Measurements from ENCODE around the gene FETUB. TPM values are rescaled to one million over a fixed set of nuclear protein-coding genes. Genes with fewer than 3 reads are reported as not detected.

FETUB gene
- total and polyA plus RNA-seq, 5 donors from 2014 or later: not detected

DNA sequence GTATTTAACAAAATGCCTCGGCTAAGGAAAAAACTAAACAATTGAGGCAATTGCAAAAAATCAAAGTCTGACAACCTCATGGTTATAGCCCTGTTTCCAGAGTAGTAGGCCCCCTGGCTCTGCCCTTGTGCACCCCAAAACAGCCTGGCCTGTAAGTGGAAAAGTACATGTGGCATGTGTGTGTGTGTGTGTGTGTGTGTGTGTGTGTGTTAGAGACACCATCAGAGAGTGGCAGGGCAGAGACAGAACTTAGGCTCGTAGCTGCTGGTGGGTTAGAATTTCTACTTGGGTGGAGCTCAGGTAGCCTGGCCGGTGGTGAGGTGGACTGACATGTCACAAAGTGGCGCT, 41.4 kb upstream of the FETUB start:
- no peaks in the 10 kb centered on the region for H3K27me3 ChIP-seq (ENCODE audit: control insufficient read depth, insufficient read depth, low read length)
- ATAC-seq (ENCODE audit: low read depth in 2 of 2) (no peak), DNase-seq (no peak)
- H3K27ac ChIP-seq (ENCODE audit: insufficient read depth, low read length, poor library complexity, severe bottlenecking): no peak overlapping the region
- no peaks in the 10 kb centered on the region for H3K4me1 Mint-ChIP-seq
- H3K9me3 Mint-ChIP-seq: peaks cover 0 to 2% (median 0%) of the 10 kb centered on the region in 7 donors
- peaks cover 6% of the 10 kb centered on the region for H3K27me3 Mint-ChIP-seq
- H3K4me1 ChIP-seq (ENCODE audit: control insufficient read depth, insufficient read depth, low read length, poor library complexity, severe bottlenecking): no peaks in the 10 kb centered on the region
- no peaks in the 10 kb centered on the region for H3K9me3 ChIP-seq (ENCODE audit: control insufficient read depth in 2 of 2, low read length in 2 of 2)
- no peak overlapping the region for H3K4me3 ChIP-seq (ENCODE audit: low read depth, low read length)
- no peak overlapping the region for H3K4me3 Mint-ChIP-seq
- no peaks in the 10 kb centered on the region for H3K36me3 ChIP-seq (ENCODE audit: control insufficient read depth, insufficient read depth, low read length)
- no peaks in the 10 kb centered on the region for H3K36me3 Mint-ChIP-seq
- H3K27ac Mint-ChIP-seq: no peak overlapping the region

DNA sequence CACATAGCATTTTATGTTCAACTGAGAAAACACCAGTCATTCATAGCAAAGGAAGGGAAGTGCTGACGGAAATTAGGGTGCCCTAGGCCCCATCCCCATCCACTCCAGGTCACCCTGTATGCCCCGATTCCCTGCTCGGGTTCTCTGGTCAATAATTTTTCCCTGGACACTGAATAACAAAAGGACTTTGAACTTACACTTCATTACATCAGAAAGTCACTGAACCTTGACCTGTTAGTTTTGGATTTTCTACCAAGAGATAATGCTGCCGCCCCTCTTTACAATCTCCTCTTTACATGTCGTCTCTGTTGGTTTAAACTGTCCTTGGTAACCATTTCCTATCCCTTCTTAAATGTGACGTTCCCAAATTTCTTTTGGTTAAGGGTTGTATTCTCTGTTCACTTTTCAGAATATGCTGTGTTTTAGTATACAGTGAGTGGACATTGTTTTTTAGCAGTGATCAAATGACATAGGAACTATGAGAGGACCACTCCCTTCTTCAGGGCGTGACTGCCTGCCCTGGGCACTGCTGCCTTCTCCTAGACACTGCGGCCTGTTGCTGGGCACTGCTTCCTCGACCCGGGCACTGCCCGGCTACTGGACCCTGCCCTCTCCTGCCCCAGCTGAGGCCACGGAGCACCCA, 40.9 kb upstream of the FETUB start:
- H3K27ac ChIP-seq (ENCODE audit: insufficient read depth, low read length, poor library complexity, severe bottlenecking): no peak overlapping the region
- H3K9me3 ChIP-seq (ENCODE audit: control insufficient read depth in 2 of 2, low read length in 2 of 2): no peaks in the 10 kb centered on the region
- Mint-ChIP-seq H3K27me3 (peaks cover 6% of the 10 kb centered on the region), H3K4me3 (no peak overlapping the region), H3K27ac (no peak overlapping the region), H3K36me3 (no peaks in the 10 kb centered on the region), H3K4me1 (no peaks in the 10 kb centered on the region), H3K9me3 (peaks cover 0 to 2% (median 0%) of the 10 kb centered on the region in 7 donors)
- H3K27me3 ChIP-seq (ENCODE audit: control insufficient read depth, insufficient read depth, low read length): no peaks in the 10 kb centered on the region
- no peak for ATAC-seq (ENCODE audit: low read depth in 2 of 2)
- H3K36me3 ChIP-seq (ENCODE audit: control insufficient read depth, insufficient read depth, low read length): no peaks in the 10 kb centered on the region
- no peaks in the 10 kb centered on the region for H3K4me1 ChIP-seq (ENCODE audit: control insufficient read depth, insufficient read depth, low read length, poor library complexity, severe bottlenecking)
- DNase-seq: no peak
- no peak overlapping the region for H3K4me3 ChIP-seq (ENCODE audit: low read depth, low read length)

DNA sequence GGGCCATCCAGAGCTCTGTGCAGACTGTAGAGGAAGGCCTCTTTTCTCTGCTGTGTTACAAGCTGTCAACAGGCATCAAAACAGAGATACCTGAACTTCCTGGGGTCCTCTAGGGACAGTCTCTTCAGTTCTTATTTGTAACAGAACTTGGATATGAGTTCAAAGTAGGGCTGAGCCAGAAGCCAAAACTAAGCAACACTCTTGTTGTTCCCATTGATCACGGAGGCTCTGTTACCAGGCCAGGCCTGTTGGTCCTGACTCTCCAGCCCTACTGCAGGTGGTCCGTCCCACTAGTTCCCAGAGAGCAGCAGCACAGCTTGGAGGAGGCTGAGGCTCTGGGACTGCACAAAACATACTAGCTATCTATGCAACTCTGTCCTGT, 40.4 kb upstream of the FETUB start:
- no peaks in the 10 kb centered on the region for H3K9me3 ChIP-seq (ENCODE audit: control insufficient read depth in 2 of 2, low read length in 2 of 2)
- H3K27me3 ChIP-seq (ENCODE audit: control insufficient read depth, insufficient read depth, low read length): no peaks in the 10 kb centered on the region
- H3K4me1 Mint-ChIP-seq: no peaks in the 10 kb centered on the region
- no peaks in the 10 kb centered on the region for H3K36me3 Mint-ChIP-seq
- H3K9me3 Mint-ChIP-seq: peaks cover 0 to 2% (median 0%) of the 10 kb centered on the region in 7 donors
- no peaks in the 10 kb centered on the region for H3K36me3 ChIP-seq (ENCODE audit: control insufficient read depth, insufficient read depth, low read length)
- no peaks in the 10 kb centered on the region for H3K4me1 ChIP-seq (ENCODE audit: control insufficient read depth, insufficient read depth, low read length, poor library complexity, severe bottlenecking)
- ATAC-seq (ENCODE audit: low read depth in 2 of 2): no peak
- no peak overlapping the region for H3K27ac ChIP-seq (ENCODE audit: insufficient read depth, low read length, poor library complexity, severe bottlenecking)
- H3K27ac Mint-ChIP-seq: no peak overlapping the region
- H3K4me3 ChIP-seq (ENCODE audit: low read depth, low read length): no peak overlapping the region
- H3K27me3 Mint-ChIP-seq: peaks cover 6% of the 10 kb centered on the region
- no peak for DNase-seq
- H3K4me3 Mint-ChIP-seq: no peak overlapping the region

DNA sequence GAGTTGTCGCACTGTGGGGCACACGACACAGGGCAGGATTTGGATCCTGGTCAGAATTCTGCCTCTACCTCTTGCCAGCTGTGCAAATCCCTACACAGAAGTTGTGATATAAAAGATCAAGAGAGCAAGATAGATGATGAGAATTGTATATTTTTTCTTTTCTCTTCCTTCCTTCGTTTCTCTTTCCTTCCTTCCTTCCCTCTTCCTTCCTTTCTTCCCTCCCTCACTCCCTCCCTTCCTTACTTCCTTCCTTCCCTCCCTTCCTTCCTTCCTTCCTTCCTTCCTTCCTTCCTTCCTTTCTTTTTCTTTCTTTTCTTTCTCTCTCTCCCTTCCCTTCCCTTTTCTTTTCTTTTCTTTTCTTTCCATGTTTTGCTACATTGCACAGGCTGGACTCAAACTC, 39.3 kb upstream of the FETUB start:
- Histone ChIP-seq H3K4me3 (ENCODE audit: low read depth, low read length) (no peak overlapping the region), H3K27ac (ENCODE audit: insufficient read depth, low read length, poor library complexity, severe bottlenecking) (no peak overlapping the region), H3K36me3 (ENCODE audit: control insufficient read depth, insufficient read depth, low read length) (no peaks in the 10 kb centered on the region), H3K27me3 (ENCODE audit: control insufficient read depth, insufficient read depth, low read length) (no peaks in the 10 kb centered on the region), H3K4me1 (ENCODE audit: control insufficient read depth, insufficient read depth, low read length, poor library complexity, severe bottlenecking) (no peaks in the 10 kb centered on the region), H3K9me3 (ENCODE audit: control insufficient read depth in 2 of 2, low read length in 2 of 2) (no peaks in the 10 kb centered on the region)
- Mint-ChIP-seq H3K9me3 (peaks cover 0 to 2% (median 0%) of the 10 kb centered on the region in 7 donors), H3K4me1 (no peaks in the 10 kb centered on the region), H3K27ac (no peak overlapping the region), H3K36me3 (no peaks in the 10 kb centered on the region), H3K27me3 (peaks cover 6% of the 10 kb centered on the region), H3K4me3 (no peak overlapping the region)
- no peak for DNase-seq
- no peak for ATAC-seq (ENCODE audit: low read depth in 2 of 2)

DNA sequence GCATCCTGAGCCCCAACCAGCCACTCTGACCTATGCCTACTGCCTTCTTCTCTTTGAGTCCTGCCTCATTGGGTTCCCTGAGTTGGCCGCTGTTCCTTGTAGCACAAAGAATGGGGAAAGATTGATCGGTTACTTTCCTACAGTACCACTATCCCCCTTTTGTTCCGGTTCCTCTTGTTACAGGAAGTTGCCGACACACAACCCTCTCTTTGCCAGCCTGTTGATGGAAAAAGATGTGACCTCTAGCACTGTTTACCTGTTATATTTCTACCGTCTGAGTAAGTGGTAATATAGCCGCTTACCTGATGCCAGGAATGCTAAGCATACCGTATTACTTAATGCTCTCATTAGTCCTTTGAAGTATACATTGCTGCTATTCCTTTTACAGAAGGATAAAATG, 37.0 kb upstream of the FETUB start:
- no peaks in the 10 kb centered on the region for H3K4me1 Mint-ChIP-seq
- Histone ChIP-seq H3K9me3 (ENCODE audit: control insufficient read depth in 2 of 2, low read length in 2 of 2) (no peaks in the 10 kb centered on the region), H3K27ac (ENCODE audit: insufficient read depth, low read length, poor library complexity, severe bottlenecking) (no peak overlapping the region), H3K36me3 (ENCODE audit: control insufficient read depth, insufficient read depth, low read length) (no peaks in the 10 kb centered on the region), H3K4me1 (ENCODE audit: control insufficient read depth, insufficient read depth, low read length, poor library complexity, severe bottlenecking) (no peaks in the 10 kb centered on the region), H3K4me3 (ENCODE audit: low read depth, low read length) (no peak overlapping the region), H3K27me3 (ENCODE audit: control insufficient read depth, insufficient read depth, low read length) (no peaks in the 10 kb centered on the region)
- ATAC-seq (ENCODE audit: low read depth in 2 of 2): no peak
- peaks cover 0 to 2% (median 0%) of the 10 kb centered on the region in 7 donors for H3K9me3 Mint-ChIP-seq
- H3K36me3 Mint-ChIP-seq: no peaks in the 10 kb centered on the region
- no peak for DNase-seq
- H3K27me3 Mint-ChIP-seq: no peaks in the 10 kb centered on the region
- peak overlapping the region in 1 of 4 donors; percentile 23 for H3K4me3 Mint-ChIP-seq
- no peak overlapping the region for H3K27ac Mint-ChIP-seq

DNA sequence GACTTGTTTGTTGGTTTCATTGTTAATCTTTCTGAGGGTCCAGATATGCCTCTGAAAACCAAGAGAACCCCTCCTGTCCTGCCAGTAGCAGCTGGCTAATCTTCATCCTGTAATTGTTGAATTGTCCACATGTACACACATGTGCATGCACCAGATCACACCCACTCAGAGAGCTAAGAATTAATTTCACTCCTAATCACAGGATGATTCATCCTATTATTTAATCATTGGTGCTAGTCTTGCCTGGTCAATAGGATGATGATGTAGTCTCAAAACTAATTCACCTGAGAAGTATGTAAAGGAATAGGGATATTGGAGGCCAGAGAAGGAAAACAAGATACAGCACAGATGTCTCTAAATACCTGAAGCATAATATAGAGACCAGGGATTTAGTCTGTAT, 35.1 kb upstream of the FETUB start:
- H3K9me3 Mint-ChIP-seq: peaks cover 0 to 2% (median 0%) of the 10 kb centered on the region in 7 donors
- no peaks in the 10 kb centered on the region for H3K27me3 Mint-ChIP-seq
- no peak overlapping the region for H3K4me3 Mint-ChIP-seq
- no peaks in the 10 kb centered on the region for H3K36me3 Mint-ChIP-seq
- Histone ChIP-seq H3K27me3 (ENCODE audit: control insufficient read depth, insufficient read depth, low read length) (no peaks in the 10 kb centered on the region), H3K9me3 (ENCODE audit: control insufficient read depth in 2 of 2, low read length in 2 of 2) (no peaks in the 10 kb centered on the region), H3K27ac (ENCODE audit: insufficient read depth, low read length, poor library complexity, severe bottlenecking) (no peak overlapping the region), H3K4me3 (ENCODE audit: low read depth, low read length) (no peak overlapping the region), H3K4me1 (ENCODE audit: control insufficient read depth, insufficient read depth, low read length, poor library complexity, severe bottlenecking) (no peaks in the 10 kb centered on the region), H3K36me3 (ENCODE audit: control insufficient read depth, insufficient read depth, low read length) (no peaks in the 10 kb centered on the region)
- ATAC-seq (ENCODE audit: low read depth in 2 of 2) (no peak), DNase-seq (no peak)
- no peaks in the 10 kb centered on the region for H3K4me1 Mint-ChIP-seq
- no peak overlapping the region for H3K27ac Mint-ChIP-seq

DNA sequence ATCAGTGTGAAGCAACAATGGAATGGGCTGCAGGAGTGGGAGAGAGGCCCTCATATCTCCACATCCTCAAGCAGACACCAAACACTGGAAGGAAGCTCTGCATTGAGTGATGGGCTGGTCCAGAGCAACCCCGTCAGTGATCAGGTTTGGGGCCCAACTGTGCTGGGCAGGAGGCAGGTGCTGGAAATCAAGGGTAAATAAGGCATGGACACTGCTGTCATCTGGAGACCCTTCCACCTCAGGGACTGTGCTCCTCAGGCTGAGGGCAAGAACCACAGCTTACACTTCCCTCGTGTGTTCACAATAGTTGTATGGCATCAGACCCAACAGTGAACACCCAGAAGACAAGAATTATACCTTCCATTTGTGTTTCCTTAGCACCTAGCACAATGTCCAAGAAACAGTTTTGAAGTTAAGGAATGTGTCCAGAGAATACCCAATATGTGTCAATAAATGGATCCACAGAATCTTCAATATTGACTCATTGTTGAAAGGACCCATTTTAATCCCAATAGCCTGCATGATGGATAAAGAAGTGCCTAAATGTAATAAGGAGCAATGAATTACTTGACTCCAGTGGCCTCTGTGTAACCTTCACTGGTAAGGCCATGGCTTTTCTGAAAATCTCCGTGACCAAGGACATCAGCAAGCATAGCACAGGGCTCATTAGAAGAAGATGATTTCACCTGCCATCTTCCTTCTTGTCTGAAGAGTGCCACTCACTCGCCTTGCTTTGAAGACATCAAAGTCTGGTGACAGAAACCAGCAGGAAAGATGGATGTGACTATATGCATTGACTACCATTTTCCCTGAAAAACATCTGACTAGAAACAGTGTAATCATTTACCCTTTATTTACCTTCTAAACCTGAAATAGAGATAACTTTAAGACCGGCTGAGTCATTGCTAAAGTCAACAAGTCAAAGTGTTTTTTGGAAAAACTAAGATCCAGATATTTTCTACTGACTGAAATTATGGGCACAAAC, 34.3 kb upstream of the FETUB start:
- no peaks in the 10 kb centered on the region for H3K4me1 Mint-ChIP-seq
- Histone ChIP-seq H3K4me1 (ENCODE audit: control insufficient read depth, insufficient read depth, low read length, poor library complexity, severe bottlenecking) (no peaks in the 10 kb centered on the region), H3K4me3 (ENCODE audit: low read depth, low read length) (no peak overlapping the region), H3K9me3 (ENCODE audit: control insufficient read depth in 2 of 2, low read length in 2 of 2) (no peaks in the 10 kb centered on the region), H3K27me3 (ENCODE audit: control insufficient read depth, insufficient read depth, low read length) (no peaks in the 10 kb centered on the region), H3K36me3 (ENCODE audit: control insufficient read depth, insufficient read depth, low read length) (no peaks in the 10 kb centered on the region), H3K27ac (ENCODE audit: insufficient read depth, low read length, poor library complexity, severe bottlenecking) (no peak overlapping the region)
- peaks cover 0 to 2% (median 0%) of the 10 kb centered on the region in 7 donors for H3K9me3 Mint-ChIP-seq
- H3K4me3 Mint-ChIP-seq: no peak overlapping the region
- no peaks in the 10 kb centered on the region for H3K27me3 Mint-ChIP-seq
- DNase-seq (no peak), ATAC-seq (ENCODE audit: low read depth in 2 of 2) (no peak)
- no peak overlapping the region for H3K27ac Mint-ChIP-seq
- no peaks in the 10 kb centered on the region for H3K36me3 Mint-ChIP-seq

Measured in CD4-positive, CD25-positive, alpha-beta regulatory T cell (primary cell).